HG02840 (cell line): ENCODE data around the gene LAMA1.
"Not testable (repeated sequence)": the region's sequence is repeated elsewhere in the genome, so short reads cannot be mapped to it uniquely, and the experiment has no call there.

ENCODE experiments used
- ATAC-seq: cut with Tn5 transposase; IDR thresholded peaks from one replicate; pipeline ENCODE4 v1.9.1; 2021; ENCODE audit warnings: mild to moderate bottlenecking, moderate library complexity, moderate number of reproducible peaks; ENCODE audit not compliant: unreplicated experiment, low FRiP score

The LAMA1 gene, protein sequence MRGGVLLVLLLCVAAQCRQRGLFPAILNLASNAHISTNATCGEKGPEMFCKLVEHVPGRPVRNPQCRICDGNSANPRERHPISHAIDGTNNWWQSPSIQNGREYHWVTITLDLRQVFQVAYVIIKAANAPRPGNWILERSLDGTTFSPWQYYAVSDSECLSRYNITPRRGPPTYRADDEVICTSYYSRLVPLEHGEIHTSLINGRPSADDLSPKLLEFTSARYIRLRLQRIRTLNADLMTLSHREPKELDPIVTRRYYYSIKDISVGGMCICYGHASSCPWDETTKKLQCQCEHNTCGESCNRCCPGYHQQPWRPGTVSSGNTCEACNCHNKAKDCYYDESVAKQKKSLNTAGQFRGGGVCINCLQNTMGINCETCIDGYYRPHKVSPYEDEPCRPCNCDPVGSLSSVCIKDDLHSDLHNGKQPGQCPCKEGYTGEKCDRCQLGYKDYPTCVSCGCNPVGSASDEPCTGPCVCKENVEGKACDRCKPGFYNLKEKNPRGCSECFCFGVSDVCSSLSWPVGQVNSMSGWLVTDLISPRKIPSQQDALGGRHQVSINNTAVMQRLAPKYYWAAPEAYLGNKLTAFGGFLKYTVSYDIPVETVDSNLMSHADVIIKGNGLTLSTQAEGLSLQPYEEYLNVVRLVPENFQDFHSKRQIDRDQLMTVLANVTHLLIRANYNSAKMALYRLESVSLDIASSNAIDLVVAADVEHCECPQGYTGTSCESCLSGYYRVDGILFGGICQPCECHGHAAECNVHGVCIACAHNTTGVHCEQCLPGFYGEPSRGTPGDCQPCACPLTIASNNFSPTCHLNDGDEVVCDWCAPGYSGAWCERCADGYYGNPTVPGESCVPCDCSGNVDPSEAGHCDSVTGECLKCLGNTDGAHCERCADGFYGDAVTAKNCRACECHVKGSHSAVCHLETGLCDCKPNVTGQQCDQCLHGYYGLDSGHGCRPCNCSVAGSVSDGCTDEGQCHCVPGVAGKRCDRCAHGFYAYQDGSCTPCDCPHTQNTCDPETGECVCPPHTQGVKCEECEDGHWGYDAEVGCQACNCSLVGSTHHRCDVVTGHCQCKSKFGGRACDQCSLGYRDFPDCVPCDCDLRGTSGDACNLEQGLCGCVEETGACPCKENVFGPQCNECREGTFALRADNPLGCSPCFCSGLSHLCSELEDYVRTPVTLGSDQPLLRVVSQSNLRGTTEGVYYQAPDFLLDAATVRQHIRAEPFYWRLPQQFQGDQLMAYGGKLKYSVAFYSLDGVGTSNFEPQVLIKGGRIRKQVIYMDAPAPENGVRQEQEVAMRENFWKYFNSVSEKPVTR (N-terminal part only)

GRCh38 chr18:7117390-7118355 lies at the start of gene LAMA1:
Gene LAMA1 (minus strand): TSS chr18:7117797. CDS start chr18:7117720, 77 bp downstream.
- ATAC-seq, result no peak

GRCh38 chr18:7165846-7166393 lies 48.3 kb upstream of the LAMA1 start:
- ATAC-seq, result no peak

- ATAC-seq, result no peak
Measured at GRCh38 chr18:7164323-7165004, 46.9 kb upstream of the LAMA1 start.

DNA sequence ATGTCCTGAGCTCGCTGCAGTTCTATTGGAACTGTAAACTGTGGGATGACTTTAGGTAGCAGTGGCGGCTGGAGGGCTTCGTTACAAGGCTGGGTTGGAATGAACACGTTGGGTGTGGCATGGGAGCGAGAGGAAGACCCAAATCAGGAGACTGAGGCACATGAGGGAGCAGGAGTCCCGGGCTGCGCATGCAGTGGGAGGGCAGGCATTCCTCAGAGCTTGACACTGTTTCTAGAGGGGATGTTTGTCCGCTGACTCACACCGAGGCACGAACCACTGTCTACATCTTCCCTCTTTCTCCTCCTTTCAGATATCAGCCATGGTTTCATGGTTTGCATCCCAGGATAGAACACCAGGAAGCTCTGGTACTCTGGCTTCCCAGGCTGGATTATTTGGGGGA lies 40.6 kb upstream of the LAMA1 start:
- ATAC-seq, result no peak

DNA sequence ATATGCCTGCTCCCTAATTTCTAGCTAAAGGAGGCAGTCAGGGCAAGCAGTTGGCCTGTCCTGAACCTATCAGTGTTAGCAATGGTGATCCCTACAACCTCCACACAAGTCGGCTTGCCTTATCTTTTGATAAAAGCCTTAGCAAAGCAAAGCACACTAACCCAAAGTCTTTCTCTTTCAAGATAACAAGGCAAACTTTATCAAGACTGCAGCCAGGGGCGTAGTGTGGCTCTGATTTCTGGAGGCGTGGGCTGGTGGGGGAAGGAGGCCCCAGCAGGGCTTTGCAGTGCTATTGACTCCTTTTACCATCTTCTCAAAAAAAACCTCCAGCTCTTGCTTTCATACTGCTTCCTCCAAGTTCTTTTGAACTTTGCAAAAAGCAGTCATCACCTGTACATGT lies 40.2 kb upstream of the LAMA1 start:
- ATAC-seq, result no peak

GRCh38 chr18:7155887-7156286 lies 38.3 kb upstream of the LAMA1 start:
- no peak for ATAC-seq

- no peak for ATAC-seq
Measured at GRCh38 chr18:7155092-7155491, 37.5 kb upstream of the LAMA1 start.

GRCh38 chr18:7152440-7152839 lies 34.8 kb upstream of the LAMA1 start:
- no peak for ATAC-seq

- no peak for ATAC-seq
Measured at GRCh38 chr18:7147399-7147798, 29.8 kb upstream of the LAMA1 start.

DNA sequence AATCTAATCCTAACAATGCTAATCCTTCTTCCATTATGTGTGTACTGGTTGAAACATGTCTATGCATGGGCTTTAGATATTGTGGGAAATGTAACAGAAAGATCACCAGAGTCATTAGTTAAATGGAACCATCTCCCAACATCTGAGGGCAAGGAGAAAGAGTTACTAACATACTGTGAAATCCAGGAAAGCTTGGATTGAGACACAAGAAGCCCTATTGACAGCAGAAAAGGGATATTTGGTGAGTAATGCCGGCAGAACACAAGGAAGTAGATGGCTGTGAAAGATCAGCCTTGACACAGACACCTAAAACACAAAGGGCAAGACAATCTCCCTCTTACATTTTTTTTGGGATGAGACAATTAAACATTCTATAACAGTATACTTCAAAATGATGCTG lies 28.5 kb upstream of the LAMA1 start:
- no peak for ATAC-seq

DNA sequence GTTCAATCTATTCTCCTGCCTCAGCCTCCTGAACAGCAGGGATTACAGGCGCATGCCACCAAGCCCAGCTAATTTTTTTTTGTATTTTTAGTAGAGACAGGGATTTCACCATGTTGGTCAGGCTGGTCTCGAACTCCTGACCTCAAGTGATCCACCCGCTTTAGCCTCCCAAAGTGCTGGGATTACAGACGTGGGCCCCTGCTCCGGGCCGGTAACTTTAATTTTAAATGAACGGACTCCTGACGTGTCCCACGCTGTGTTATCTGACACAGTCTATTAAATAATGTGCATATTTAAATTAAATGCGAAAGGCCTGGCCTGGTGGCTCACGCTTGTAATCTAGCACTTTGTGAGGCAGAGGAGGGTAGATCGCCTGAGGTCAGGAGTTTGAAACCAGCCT lies 27.3 kb upstream of the LAMA1 start:
- not testable (repeated sequence) for ATAC-seq

DNA sequence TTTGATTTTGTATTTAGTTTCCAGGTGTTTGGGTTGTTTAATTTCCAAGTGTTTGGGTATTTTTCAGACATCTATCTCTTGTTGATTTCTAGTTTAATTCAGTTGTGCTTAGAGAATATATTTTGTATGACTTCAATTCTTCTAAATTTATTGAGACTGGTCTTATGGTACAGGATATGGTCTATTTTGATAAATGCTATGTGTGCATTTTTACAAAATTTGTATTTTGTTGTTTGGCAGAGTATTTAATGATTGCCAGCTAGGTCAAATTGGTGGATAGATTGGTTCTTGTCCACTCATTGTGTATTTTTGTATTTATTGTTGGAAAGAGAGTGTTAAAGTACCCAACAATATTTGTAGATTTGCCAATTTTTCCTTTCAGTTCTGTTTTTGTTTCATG lies 23.7 kb upstream of the LAMA1 start:
- no peak for ATAC-seq

GRCh38 chr18:7139409-7139808 lies 21.8 kb upstream of the LAMA1 start:
- no peak for ATAC-seq

DNA sequence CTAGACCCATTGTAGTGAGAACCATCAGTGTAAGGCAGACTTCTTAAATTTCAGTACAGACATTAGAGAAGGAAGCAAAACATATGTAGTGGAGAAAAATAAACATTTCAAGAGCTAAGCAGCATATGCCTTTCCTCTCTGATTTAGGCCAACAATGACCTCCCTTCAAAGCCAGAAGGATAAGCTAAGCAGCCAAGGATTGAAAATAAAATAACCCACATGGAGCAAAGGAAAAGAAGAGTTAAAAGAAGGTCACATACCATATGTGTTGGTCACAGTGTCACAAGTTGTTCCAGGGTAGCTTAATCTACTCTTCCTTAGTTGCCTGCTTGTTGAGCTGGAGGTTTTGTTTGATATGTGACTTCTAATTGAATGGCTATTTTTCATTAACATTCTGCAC lies 15.6 kb upstream of the LAMA1 start:
- ATAC-seq, result no peak

DNA sequence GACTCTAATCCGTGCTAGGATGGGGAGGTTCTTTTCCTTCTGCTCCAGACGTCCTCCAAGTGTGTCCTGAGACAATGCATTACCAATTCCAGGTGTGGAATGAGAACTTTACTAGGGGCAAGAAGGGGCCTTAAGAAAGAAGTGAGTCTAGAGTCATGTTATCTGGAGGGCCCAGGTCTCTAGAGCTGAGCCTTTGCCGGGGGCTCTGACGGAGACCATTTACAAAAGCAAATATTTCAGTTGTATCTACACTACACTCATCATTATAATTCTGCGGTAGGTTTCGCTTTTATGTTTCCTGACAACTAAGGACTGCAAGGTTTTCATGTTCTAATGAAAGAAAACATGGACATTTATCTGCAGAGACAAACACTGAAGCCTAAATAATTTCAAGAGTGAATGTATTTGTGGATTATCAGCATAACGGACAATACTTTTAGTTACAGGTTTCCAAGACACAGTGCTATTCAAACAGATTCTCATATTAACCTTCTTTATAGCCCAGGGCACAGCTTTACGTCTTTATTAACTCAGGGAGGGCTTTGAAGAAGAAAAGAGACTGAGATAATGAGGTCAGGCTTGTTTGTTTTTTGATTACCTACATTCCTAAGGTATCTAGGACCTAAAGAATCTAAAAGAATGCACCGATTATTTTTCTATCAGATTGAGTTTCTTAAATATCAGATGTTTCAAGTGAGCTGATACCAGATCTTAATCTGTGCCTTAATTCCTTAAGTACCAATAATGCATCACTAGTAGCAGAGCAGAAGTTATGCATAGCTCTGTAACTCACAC lies 15.0 kb upstream of the LAMA1 start:
- ATAC-seq, result no peak

- no peak for ATAC-seq
Measured at GRCh38 chr18:7122376-7122775, 4.8 kb upstream of the LAMA1 start.

DNA sequence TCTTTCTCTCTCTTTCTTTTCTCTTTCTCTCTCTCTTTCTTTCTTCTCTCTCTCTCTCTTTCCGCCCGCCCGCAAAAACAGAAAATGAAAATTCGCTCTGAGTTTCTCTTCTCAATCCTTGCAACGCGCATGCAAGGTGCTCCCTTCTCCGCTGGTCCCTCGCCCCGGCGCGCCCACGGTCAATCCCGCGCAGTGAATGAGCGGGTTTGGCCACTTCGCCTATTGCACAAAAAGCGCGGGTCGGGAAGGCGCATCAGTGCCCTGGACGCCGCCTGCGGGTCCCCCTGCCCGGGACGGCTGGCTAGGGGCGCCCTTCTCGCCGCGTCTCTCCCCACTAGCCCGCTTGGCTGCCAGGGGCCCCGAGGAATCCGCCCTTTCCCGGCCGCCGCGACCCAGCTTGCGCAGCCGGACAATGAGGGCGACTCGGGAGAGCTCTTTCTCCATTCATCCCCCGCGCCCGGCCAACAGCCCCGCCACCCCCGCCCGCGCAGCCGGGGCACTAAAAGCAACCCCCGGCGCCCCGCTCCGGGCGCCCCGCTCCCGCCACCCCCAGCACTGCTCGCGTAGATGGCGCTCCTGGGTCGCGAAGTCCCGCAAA lies 706 bp downstream of the LAMA1 start:
- ATAC-seq, result no peak
